Head of caudate nucleus (tissue), 42 donors: ENCODE results near the gene UBE4A.

Experiments used
- DNase-seq, 42 donors: peaks; one replicate each; pipeline versions ENCODE4 v3.0.0 to v3.0.0-alpha.2; 2020 to 2021; ENCODE audit warnings: mixed read lengths in 7 of 42
- intact Hi-C: fragments of 100-400 bp; cut with DNase I; formaldehyde crosslinking; loops from one replicate; pipeline ENCODE4 v1.15.0; 2022

The UBE4A gene

DNA sequence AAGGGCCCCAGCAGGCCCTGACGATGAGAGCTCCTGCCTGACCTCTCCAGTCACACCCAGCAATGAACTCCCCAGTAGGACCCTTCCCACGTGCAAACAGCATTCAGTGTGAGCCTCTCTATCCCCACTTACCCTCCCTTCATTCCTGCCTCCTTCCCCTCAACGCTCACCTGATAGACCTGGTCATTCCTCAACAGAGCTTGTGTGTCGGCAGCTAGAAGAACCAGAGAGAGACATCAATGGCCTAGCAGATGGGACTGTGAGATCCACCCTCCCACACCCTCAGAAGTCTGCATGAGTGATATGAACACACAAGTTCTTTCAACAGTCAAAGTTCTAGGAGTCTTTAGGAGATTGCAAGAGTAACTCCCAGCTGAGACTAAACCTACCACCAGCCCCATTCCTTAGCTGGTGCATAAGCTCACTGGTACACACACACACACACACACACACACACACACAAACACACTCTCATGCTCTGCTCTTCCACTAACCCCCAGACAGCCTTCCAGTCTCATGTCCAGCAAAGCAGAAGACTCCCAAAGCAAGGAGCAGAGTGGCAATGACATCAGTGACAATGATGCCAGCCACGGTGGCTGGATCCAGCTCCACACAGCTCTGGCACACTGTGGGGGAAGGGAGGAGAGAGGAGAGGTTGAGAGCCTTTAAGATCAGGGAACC is 20.0 kb upstream of the UBE4A start:
- DNase-seq, result no peak
- intact Hi-C loops, result no loop called here

DNA sequence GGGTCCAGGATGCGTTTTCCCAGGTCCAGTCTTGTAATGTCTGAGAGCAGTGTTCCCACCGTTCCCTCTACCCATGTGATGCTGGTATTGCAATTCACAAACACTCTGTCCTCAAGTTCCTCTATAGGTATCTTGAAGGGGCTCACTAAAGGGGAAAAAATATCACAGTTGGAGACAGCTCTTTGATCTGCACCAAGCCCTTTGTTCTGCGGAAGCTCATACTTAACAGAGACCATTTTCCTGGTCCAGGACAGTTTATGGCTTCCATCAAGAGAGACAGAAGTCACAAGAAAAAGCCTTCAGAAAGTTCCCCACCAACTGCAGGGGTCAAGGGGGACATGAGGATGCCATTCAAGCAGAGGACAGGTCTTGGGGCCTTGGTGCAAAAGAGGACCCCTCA is 19.0 kb upstream of the UBE4A start:
- intact Hi-C loops, result no loop called here
- DNase-seq, result no peak

DNA sequence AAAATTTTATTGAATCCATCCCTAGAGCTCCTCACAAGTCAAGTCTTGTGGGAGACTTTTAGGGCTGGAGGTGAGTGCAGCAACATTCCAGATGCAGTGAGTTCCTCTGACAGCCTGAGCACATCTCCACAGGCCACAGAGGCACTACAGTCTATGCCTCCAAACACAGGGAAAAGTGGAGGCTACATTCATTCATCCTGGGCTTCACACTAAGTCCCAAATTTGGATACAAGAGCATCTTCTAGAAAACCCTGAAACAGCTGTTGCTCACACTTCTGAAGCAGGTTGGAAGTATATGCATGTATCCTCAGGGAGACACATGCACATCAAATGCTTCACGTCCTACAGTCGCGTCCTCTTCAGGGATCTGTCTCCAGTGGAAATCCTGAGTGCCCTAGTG is 18.1 kb upstream of the UBE4A start:
- intact Hi-C loops, result no loop called here

DNA sequence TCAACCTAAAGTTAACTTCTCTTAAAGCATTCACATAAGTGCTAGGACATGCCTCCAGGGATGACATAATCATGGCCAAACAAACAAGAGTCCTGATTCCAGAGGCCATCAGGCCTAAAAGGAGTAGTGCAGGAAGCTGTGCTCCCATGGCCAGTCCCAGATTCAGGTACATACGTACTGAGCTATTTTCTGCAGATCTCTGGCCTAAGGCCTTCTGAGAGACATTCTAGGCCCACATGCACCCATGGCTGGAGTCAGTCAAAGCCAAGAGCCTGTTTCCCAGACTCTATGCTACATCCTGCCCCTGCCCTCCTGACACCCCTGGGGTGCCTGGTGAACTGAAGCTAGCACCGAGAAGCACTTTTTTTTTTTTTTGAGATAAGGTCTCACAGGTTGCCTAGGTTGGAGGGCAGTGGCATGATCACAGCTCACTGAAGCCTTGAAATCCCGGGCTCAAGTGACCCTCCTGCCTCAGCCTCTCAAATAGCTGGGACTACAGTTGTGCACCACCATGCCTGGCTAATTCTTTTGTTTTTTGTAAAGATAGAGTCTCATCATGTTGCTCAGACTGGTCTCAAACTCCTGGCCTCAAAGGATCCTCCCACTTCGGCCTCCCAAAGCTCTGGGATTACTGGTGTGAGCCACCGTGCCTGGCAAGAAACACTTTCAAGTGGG is 17.4 kb upstream of the UBE4A start:
- no peak for DNase-seq
- intact Hi-C loops, result no loop called here

More for the DNA sequence above, 18.1 kb upstream of the UBE4A start:
- no peak for DNase-seq

DNA sequence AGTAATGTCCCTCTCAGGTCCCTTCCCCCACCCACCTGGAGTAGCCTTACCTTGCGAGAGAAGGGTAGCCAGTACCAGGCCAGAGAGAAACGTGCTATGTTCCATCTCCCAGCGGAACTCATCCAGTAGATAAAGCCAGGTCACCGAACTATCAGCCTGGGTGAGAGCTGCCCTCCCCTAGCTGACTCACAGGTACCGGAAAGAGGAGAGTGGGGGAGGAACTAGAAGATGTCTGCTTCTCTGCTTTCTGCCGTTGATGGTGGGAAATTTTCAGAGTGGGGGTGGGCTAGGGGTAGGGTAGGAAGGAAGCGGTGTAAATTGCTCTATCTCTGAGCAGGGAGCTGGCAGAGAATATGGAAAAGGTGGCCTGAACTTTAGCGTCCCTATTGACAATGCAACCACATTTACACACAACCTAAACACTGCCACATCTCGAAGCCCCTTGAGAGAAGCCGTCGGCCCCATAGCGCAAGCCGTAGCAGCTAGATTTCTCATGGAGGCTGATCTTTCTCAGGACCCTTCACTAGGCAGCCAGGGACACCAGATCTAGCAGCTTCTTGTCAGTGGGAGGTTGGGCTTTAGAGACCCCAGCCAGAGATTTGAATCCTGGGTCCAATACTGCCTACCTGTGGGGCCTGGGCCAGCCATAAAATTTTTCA is 16.8 kb upstream of the UBE4A start, which contains the start of gene CD3D:
CD3D (minus strand) TSS at position 203 of the 659 bp plus-strand sequence; CDS start at position 105, 98 bp downstream.
- DNase-seq, result no peak
- intact Hi-C loops, result no loop called here

DNA sequence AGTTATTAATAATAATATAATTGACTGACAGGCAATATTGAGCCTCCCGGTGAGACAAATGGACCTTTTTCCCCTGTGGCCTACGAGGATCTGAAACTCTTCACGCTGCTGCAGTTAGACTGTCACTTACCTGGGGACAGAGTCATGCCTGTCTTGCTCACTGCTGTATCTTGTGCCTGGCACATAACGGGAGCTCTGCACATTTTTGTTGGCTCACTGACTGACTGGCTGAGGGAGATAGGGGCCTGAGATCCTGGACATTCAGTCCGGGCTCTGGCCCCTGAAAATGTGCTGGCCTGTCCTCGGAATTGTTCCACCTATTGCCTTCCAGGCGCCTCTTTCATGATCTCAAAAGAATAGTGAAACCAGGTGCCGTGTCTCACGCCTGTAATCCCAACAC is 16.2 kb upstream of the UBE4A start:
- intact Hi-C loops, result no loop called here
- DNase-seq, result no peak

DNA sequence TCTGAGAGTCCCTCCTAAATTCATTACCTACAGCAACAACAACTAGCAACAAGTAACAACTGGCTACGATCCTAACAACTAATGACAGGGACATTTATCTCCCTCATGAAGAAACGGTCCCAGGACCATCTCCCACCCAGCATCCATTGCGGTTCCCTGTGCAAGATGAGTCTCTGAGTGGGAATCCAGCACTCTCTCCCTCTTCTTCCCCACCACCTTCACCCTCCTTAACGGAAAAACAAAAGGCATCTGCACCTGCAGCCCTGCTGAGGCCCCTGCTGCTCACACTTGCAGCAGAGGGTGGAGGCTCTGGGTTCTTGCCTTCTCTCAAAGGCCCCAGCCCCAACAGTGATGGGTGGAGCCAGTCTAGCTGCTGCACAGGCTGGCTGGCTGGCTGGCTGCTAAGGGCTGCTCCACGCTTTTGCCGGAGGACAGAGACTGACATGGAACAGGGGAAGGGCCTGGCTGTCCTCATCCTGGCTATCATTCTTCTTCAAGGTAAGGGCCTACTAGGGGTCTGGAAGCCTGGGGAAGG is 15.4 kb upstream of the UBE4A start, which contains the start of gene CD3G:
CD3G (plus strand) TSS at position 364 of the 535 bp plus-strand sequence; CDS start at position 444, 80 bp downstream.
- intact Hi-C loops, result no loop called here

DNA sequence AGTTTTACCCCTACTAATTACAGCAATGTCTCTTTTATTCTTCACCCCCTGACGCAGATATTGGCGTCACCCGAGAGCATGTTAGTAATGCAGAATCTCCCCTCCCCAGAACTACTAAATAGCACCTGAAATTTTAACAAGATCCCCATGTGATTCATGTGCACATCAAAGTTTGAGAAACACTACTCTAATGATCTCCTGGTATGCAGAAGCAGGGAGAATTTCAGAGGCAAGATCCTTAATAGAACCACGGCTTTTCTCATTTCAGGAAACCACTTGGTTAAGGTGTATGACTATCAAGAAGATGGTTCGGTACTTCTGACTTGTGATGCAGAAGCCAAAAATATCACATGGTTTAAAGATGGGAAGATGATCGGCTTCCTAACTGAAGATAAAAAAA is 9.9 kb upstream of the UBE4A start:
- no peak for DNase-seq
- intact Hi-C loops, result no loop called here

More for the DNA sequence above, 15.4 kb upstream of the UBE4A start, which contains the start of gene CD3G:
- DNase-seq, result no peak

DNA sequence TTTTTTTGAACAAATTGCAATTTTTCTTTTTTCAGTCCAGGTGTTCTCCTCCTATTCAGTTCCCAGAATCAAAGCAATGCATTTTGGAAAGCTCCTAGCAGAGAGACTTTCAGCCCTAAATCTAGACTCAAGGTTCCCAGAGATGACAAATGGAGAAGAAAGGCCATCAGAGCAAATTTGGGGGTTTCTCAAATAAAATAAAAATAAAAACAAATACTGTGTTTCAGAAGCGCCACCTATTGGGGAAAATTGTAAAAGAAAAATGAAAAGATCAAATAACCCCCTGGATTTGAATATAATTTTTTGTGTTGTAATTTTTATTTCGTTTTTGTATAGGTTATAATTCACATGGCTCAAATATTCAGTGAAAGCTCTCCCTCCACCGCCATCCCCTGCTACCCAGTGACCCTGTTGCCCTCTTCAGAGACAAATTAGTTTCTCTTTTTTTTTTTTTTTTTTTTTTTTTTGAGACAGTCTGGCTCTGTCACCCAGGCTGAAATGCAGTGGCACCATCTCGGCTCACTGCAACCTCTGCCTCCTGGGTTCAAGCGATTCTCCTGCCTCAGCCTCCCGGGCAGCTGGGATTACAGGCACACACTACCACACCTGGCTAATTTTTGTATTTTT is 6.2 kb upstream of the UBE4A start:
- intact Hi-C loops, result loop anchor here (10.0 kb wide), 1 partner anchor 208 kb away; no protein-coding TSS in a partner anchor
- DNase-seq, result no peak

DNA sequence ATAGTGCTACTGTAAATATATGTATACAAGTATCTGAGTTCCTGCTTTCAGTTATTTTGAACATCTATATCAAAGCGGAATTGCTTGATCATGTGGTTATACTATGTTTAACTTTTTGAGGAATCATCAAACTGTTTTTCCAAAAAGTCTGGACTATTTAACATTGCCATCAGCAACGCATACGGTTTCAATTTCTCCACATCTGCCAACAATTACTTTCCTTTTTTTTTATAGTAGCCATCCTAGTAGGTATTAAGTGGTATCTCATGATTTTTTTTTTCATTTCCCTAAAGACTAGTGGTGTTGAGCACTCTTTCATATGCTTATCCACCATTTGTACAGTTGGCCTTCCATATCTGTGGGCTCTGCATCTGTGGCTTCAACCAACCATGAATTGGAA is 1.3 kb upstream of the UBE4A start:
- no peak for DNase-seq
- intact Hi-C loops, result loop anchor here (10.0 kb wide), 1 partner anchor 213 kb away; no protein-coding TSS in a partner anchor

DNA sequence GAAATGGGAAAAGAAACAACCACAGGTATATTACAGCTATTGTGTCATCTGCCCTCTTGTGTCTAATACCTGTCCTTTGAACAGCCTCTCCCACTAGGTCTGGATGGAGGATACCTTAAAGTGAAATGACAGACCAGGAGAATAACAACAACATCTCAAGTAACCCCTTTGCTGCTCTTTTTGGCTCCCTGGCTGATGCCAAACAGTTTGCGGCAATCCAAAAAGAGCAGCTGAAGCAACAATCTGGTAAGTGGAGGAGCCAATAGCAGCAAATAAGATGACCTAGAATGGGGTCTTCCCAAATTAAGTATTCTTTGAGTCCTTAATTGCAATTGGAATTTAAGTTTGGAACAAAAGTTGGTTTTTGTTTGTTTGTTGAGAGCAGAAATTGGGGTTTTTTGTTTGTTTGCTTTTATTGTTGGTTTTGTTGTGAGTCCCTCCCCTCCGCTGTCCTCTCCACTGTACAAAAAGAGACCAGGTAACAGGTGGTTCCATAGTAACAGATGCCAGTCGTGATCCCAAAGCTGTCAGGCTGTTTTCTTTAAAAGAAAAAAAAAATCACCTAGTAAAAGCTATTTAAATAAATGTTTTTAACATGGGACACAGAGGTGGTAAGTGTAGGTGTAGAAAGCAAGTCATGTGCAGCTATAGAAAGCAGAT is 5.7 kb downstream of the UBE4A start:
- intact Hi-C loops, result loop anchor here (5.0 kb wide), 1 partner anchor 168 kb away; no protein-coding TSS in a partner anchor
- DNase-seq, result no peak

DNA sequence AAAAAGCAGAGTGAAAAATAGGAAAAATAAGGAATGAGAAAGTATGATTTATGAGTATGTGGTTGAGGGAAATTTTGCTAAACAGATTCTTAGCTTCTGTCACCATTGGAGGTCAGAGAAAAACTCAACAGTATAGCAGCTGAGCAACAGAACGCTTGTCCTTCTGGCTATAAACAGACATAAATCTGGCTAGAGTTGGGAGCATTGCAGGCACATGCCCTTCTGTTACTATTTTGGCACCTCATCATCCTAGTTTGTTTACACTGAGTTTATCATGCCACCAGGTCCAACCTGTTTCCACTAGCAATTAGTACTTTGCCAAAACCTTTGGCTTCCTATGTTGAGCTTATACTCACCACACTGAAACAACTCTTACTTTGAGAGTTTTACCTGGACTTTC is 6.9 kb downstream of the UBE4A start:
- intact Hi-C loops, result no loop called here
- DNase-seq, result no peak

DNA sequence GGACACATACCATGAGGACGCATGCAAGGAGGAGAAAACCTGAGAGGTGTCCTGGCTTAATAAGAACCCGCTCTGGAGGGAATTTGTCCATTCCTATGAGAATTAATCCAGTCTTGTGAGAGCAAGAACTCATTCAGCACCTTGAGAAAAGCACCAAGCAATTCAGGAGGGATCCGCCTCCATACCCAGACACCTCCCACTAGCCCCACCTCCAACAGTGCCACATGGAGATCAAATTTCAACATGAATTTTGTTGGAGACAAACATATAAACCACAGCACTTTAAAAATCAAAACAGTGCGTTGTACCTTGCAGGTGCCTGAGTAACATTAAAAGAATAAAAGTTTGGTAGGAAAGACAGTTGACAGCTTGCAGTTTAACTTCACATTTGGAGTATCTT is 11.4 kb downstream of the UBE4A start:
- intact Hi-C loops, result no loop called here
- no peak for DNase-seq

DNA sequence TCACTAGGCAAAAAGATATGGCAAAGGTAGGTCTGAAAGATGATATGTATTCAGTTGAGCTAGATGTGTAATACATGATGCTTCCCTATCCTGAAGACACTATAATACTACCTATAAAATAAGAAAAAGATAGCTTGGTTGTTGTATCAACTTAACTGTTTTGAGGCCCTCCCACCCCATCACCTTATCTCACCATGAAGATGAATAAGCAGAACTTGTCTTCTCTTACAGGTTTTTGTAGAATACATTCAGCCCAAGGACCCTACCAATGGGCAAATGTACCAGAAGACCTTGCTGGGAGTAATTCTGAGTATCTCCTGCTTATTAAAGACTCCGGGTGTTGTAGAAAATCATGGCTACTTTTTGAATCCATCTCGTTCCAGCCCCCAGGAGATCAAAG is 13.9 kb downstream of the UBE4A start:
- no peak for DNase-seq
- intact Hi-C loops, result no loop called here

DNA sequence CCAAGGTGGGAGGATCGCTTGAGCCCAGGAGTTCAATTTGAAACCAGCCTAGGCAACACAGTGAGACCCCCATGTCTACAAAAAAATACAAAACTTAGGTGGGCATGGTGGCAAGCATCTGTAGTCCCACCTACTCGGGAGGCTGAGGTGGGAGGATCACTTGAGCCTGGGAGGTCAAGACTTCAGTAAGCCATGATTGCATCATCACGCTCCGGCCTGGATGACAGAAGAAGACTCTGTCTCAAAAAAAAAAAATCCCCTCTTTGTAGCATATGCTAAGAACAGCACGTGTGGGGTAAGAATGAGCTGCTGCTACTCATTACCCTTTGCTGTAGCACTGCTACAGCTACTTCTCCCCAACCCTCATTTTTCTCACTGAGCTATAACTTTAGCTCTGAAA is 14.5 kb downstream of the UBE4A start:
- no peak for DNase-seq
- intact Hi-C loops, result no loop called here

DNA sequence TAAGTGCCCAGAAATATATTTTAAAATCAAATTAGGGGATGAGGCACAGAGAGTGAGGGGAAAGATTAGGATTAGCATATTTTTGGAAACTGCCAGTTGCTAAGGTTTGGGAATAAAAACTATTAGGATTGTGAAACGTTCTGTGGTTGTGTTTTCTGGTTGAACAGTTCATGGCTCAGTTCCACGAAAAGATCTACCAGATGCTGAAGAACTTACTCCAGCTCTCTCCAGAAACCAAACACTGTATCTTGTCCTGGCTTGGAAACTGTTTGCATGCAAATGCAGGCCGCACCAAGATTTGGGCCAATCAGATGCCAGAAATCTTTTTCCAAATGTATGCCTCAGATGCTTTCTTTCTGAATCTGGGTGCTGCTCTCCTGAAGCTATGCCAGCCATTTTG is 15.3 kb downstream of the UBE4A start:
- no peak for DNase-seq
- intact Hi-C loops, result no loop called here

DNA sequence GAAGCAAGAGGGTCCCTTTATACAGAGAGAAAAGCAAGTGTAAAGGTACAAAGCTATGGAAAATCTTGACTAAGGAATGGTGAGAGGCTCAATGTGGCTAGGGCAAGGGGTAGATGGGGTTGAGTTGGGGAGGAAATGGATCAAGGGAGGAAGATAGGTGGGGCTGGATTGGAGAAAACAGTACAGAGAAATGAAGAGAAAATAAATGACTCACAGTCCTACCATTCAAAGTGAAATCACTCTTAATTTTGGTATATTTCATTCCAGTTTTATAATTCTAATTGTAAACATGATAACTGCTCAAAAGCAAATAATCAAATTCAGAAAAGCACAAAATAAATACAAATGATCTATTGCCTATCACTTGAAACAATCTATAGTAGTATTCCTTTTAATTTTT is 16.6 kb downstream of the UBE4A start:
- intact Hi-C loops, result no loop called here
- no peak for DNase-seq

DNA sequence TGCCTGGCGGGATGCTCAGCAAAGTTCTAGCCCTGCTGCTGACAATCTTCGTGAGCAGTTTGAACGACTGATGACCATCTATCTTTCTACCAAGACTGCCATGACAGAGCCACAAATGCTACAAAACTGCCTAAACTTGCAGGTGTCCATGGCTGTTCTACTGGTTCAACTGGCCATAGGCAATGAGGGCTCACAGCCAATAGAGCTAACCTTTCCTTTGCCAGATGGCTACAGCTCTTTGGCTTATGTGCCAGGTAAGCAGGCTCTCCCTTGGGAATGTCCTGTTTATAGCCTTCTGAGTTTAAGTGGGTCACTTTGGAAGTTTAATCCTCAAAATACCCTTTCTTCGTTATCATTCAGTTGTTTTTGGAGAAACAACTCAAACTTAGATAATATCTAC is 20.1 kb downstream of the UBE4A start:
- no peak for DNase-seq
- intact Hi-C loops, result no loop called here

DNA sequence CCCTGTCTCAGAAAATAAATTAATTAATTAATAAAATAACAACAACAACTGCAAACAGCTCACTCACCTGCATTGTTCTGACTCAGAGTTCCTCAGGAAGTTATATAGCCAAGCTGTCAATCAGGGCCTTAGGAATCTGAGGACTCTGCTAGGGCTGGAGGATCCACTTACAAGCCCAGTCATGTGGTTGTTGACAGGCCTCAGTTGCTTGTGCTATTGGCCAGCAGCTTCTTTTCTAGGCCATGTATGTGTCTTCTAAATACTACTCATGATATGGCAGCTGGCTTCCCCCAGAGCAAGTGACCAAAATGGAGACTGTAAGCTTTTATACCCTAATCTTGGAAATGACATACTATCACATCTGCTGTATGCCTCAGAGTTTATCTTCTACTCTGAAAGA is 21.2 kb downstream of the UBE4A start:
- no peak for DNase-seq

More for the DNA sequence above, 21.2 kb downstream of the UBE4A start:
- intact Hi-C loops, result no loop called here
